ENCODE results near the gene KCNQ1.

DNA sequence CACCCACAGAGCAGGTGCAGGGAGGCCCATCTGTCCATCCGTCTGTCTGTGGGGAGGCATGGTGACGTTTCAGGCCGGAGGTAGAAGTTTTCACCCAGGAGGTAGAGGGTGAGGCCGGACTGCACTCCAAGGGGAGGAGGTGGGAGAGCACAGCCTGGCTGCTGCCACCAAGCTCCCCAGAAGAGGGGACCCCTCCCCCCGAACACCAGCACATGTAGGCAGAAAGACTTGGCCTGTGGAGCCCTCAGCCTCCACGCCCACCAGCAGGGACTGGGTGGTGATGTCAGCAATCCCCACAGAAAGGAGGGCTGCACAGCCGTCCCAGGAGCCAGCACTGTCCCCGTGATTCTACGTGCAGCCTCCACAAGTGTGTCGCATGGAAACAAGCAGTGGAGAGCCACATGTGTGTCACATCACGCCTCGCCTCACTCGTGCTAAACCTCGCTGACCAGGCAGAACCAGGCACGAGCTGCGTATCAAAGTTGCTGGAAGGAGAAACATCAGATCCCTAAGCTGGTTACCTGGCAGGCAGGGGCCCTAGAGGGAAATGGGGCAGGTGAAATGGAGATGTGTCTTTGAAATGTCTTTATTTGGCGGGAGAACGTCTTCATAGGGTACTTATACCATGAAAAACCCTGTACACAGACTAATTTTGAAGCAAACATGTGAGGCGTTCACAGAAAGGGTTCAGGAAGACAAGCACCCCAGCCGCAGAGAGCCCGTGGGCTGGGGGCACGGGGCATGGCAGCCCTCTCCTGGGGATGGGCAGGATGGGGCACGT is 391.7 kb downstream of the KCNQ1 start:
- TF ChIP-seq, protein P1, sequence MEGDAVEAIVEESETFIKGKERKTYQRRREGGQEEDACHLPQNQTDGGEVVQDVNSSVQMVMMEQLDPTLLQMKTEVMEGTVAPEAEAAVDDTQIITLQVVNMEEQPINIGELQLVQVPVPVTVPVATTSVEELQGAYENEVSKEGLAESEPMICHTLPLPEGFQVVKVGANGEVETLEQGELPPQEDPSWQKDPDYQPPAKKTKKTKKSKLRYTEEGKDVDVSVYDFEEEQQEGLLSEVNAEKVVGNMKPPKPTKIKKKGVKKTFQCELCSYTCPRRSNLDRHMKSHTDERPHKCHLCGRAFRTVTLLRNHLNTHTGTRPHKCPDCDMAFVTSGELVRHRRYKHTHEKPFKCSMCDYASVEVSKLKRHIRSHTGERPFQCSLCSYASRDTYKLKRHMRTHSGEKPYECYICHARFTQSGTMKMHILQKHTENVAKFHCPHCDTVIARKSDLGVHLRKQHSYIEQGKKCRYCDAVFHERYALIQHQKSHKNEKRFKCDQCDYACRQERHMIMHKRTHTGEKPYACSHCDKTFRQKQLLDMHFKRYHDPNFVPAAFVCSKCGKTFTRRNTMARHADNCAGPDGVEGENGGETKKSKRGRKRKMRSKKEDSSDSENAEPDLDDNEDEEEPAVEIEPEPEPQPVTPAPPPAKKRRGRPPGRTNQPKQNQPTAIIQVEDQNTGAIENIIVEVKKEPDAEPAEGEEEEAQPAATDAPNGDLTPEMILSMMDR (conservative IDR thresholded peaks at IDR 0.05; ENCODE audit: low read length) = no peak
- no peak for TF ChIP-seq EZH2phosphoT487 (IDR thresholded peaks at IDR 0.05; ENCODE audit: borderline replicate concordance)

All from Loucy (cell line).